HEK293 (cell line): ENCODE measurements around the gene PATE4.
A peak's percentile ranks its signal among the peaks of the same experiment; 100 is the strongest.

Experiments used
- CTCF ChIA-PET: fragments of 350-600 bp; formaldehyde crosslinking; extraction: SDS; loops from one replicate; lab custom pipeline; 2021; ENCODE audit warnings: antibody characterized with exemption; lab: Yijun Ruan, JAX
- POLR2A ChIA-PET: fragments of 300-600 bp; formaldehyde crosslinking; extraction: SDS; loops from one replicate; lab custom pipeline; 2020; ENCODE audit warnings: antibody characterized with exemption, inconsistent platforms; lab: Yijun Ruan, JAX
- H3K27ac ChIP-seq: fragments of 200-500 bp; sonication (Bioruptor generic); 2 replicates; pipeline ENCODE4 v1.5.1; 2014; ENCODE audit warnings: low read depth, low read length, control low read depth, inconsistent platforms; ENCODE audit errors: extremely low read depth
- H3K36me3 ChIP-seq, 2 experiments: fragments of 200-500 bp in 1 of 2; sonication (Bioruptor generic) in 1 of 2; 1 replicate in 1 of 2; 2 replicates in 1 of 2; pipeline ENCODE4 v1.5.1; 2014 to 2017; ENCODE audit warnings: inconsistent platforms in 2 of 2, low read length in 2 of 2; ENCODE audit not compliant: control insufficient read depth in 2 of 2, insufficient read depth in 1 of 2
- H3K4me1 ChIP-seq: fragments of 200-500 bp; sonication (Bioruptor generic); 2 replicates; pipeline ENCODE4 v1.5.1; 2014; ENCODE audit warnings: mild to moderate bottlenecking, low read length, inconsistent platforms; ENCODE audit not compliant: control insufficient read depth, insufficient read depth
- H3K4me3 ChIP-seq: 2 replicates; pipeline ENCODE4 v1.5.1; 2011; ENCODE audit warnings: low read depth, mild to moderate bottlenecking, control low read depth, low read length, moderate library complexity
- H3K9me3 ChIP-seq: fragments of 200-500 bp; sonication (Bioruptor generic); 2 replicates; pipeline ENCODE4 v1.5.1; 2014; ENCODE audit warnings: low read depth, low read length, inconsistent platforms; ENCODE audit not compliant: control insufficient read depth, insufficient read depth
- GLI2 ChIP-seq: fragments of 450-650 bp; formaldehyde crosslinking; IDR thresholded peaks from 2 replicates; pipeline ENCODE4; 2017; ENCODE audit warnings: missing biosample characterization, missing genetic modification characterization, low read depth, borderline replicate concordance
- KLF1 ChIP-seq: fragments of 450-650 bp; formaldehyde crosslinking; IDR thresholded peaks from 2 replicates; pipeline ENCODE4 v1.5.1; 2016; ENCODE audit warnings: missing biosample characterization, missing genetic modification characterization
- KLF10 ChIP-seq: fragments of 450-650 bp; IDR thresholded peaks from 2 replicates; pipeline ENCODE4 v1.5.1; 2018; ENCODE audit warnings: missing biosample characterization, mild to moderate bottlenecking, missing genetic modification characterization
- RBAK ChIP-seq: fragments of 450-650 bp; formaldehyde crosslinking; IDR thresholded peaks from 2 replicates; pipeline ENCODE4 v1.5.1; 2016; ENCODE audit warnings: missing biosample characterization, missing genetic modification characterization
- WT1 ChIP-seq: fragments of 450-650 bp; formaldehyde crosslinking; IDR thresholded peaks from 2 replicates; pipeline ENCODE4 v1.5.1; 2016; ENCODE audit warnings: missing biosample characterization, missing genetic modification characterization
- ZEB2 ChIP-seq: fragments of 450-650 bp; formaldehyde crosslinking; IDR thresholded peaks from 2 replicates; pipeline ENCODE4 v1.5.1; 2016; ENCODE audit warnings: missing biosample characterization, missing genetic modification characterization
- ZFP37 ChIP-seq: fragments of 450-650 bp; formaldehyde crosslinking; IDR thresholded peaks from 2 replicates; pipeline ENCODE4 v1.5.1; 2016; ENCODE audit warnings: missing biosample characterization, missing genetic modification characterization
- ZNF19 ChIP-seq: fragments of 450-650 bp; formaldehyde crosslinking; IDR thresholded peaks from 2 replicates; pipeline ENCODE4; 2016; ENCODE audit warnings: missing biosample characterization, missing genetic modification characterization, low read depth
- ZNF2 ChIP-seq: fragments of 450-650 bp; formaldehyde crosslinking; IDR thresholded peaks from 2 replicates; pipeline ENCODE4 v1.5.1; 2016; ENCODE audit warnings: missing biosample characterization, missing genetic modification characterization
- ZNF202 ChIP-seq: fragments of 450-650 bp; formaldehyde crosslinking; IDR thresholded peaks from 2 replicates; pipeline ENCODE4 v1.5.1; 2016; ENCODE audit warnings: missing biosample characterization, missing genetic modification characterization, borderline replicate concordance
- ZNF292 ChIP-seq: fragments of 450-650 bp; formaldehyde crosslinking; IDR thresholded peaks from 2 replicates; pipeline ENCODE4 v1.5.1; 2016; ENCODE audit warnings: low read depth, missing biosample characterization, missing genetic modification characterization, borderline replicate concordance
- ZNF501 ChIP-seq: fragments of 450-650 bp; formaldehyde crosslinking; IDR thresholded peaks from 2 replicates; pipeline ENCODE4 v1.5.1; 2016; ENCODE audit warnings: missing biosample characterization, missing genetic modification characterization
- ZNF768 ChIP-seq: fragments of 450-650 bp; formaldehyde crosslinking; IDR thresholded peaks from 2 replicates; pipeline ENCODE4 v1.5.1; 2018; ENCODE audit warnings: missing biosample characterization, mild to moderate bottlenecking, missing genetic modification characterization
- ZNF776 ChIP-seq: fragments of 450-650 bp; formaldehyde crosslinking; IDR thresholded peaks from 2 replicates; pipeline ENCODE4 v1.5.0; 2017; ENCODE audit warnings: missing biosample characterization, missing genetic modification characterization, borderline replicate concordance
- TF ChIP-seq, protein P1 (sequence below): fragments of 450-650 bp; formaldehyde crosslinking; IDR thresholded peaks from 2 replicates; pipeline ENCODE4 v1.5.1; 2016; ENCODE audit warnings: missing biosample characterization, missing genetic modification characterization
- TF ChIP-seq, protein P2 (sequence below): fragments of 450-650 bp; formaldehyde crosslinking; IDR thresholded peaks from 2 replicates; pipeline ENCODE4 v1.5.1; 2016; ENCODE audit warnings: missing biosample characterization, missing genetic modification characterization

PATE4 gene

DNA sequence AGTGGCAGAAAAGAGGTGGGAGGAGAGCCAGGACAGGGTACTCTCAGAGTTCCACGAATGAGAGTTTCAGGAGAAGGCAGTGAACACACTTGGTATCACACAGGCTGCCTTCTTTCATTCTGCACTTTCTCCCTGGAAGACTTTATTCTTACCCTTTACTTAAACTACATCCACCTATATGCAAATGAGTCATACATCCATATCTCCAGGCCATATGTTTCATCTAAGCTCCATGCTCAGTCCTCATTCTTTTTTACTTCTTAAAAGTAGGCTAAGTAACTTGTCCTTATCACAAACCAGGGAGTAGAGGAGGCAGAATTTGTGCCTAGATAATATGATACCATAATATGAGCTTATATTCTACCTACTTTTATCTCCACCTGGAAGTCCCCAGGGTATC, 48.2 kb downstream of the PATE4 start:
- H3K4me1 ChIP-seq = no peaks in the 10 kb centered on the region
- no peak overlapping the region for H3K27ac ChIP-seq
- no peaks in the 10 kb centered on the region for H3K9me3 ChIP-seq
- no peak overlapping the region for H3K4me3 ChIP-seq
- H3K36me3 ChIP-seq = no peaks in the 10 kb centered on the region
- POLR2A ChIA-PET = interaction anchor here (0.9 kb wide), 1 partner anchor 260 kb away, joined by 5 read pairs; no protein-coding TSS in a partner anchor
- no peak for TF ChIP-seq GLI2 (tag by site-specific recombination)
- TF ChIP-seq ZFP37 (tag by site-specific recombination) = no peak
- no peak for TF ChIP-seq ZNF501
- TF ChIP-seq ZEB2 (tag by site-specific recombination) = no peak
- no peak for TF ChIP-seq ZNF776 (tag by site-specific recombination)
- TF ChIP-seq WT1 (tag by site-specific recombination) = no peak
- no peak for TF ChIP-seq ZNF768 (tag by site-specific recombination)
- no peak for TF ChIP-seq RBAK (tag by site-specific recombination)
- no peak for TF ChIP-seq ZNF2 (tag by site-specific recombination)
- TF ChIP-seq ZNF292 = no peak
- CTCF ChIA-PET = interaction anchor here (0.6 to 2.5 kb wide), 3 partner anchors 10 to 788 kb away, joined by 3 to 7 read pairs (median 5); no protein-coding TSS in a partner anchor

DNA sequence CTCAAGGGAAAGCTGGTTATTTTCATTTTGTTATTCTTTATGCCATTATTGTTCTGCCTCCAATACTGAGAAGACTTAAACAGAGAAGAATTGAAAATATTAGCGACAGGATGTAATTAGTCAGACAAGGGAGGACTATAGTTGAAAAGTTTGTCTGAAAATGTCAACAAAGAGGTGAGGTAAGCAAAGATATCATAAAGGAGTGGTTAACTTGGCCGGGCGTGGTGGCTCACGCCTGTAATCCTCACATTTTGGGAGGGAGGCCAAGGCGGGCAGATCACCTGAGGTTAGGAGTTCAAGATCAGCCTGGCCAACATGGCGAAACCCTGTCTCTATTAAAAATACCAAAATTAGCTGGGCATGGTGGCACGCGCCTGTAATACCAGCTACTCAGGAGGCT, 50.3 kb downstream of the PATE4 start:
- Histone ChIP-seq H3K27ac (no peak overlapping the region), H3K9me3 (no peaks in the 10 kb centered on the region), H3K36me3 (no peaks in the 10 kb centered on the region), H3K4me3 (no peak overlapping the region)
- POLR2A ChIA-PET = no interaction called here
- no peak for TF ChIP-seq ZNF19 (tag by site-specific recombination)
- TF ChIP-seq KLF10 (tag by site-specific recombination) = no peak
- TF ChIP-seq, protein P1, sequence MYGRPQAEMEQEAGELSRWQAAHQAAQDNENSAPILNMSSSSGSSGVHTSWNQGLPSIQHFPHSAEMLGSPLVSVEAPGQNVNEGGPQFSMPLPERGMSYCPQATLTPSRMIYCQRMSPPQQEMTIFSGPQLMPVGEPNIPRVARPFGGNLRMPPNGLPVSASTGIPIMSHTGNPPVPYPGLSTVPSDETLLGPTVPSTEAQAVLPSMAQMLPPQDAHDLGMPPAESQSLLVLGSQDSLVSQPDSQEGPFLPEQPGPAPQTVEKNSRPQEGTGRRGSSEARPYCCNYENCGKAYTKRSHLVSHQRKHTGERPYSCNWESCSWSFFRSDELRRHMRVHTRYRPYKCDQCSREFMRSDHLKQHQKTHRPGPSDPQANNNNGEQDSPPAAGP (tag by site-specific recombination) = 0 out of 2 replicates have a peak, but pooled peaks have one; percentile 36
- peak; percentile 63; the same call in 1 of the 2 replicates for TF ChIP-seq KLF1 (tag by site-specific recombination)
- TF ChIP-seq, all 188 proteins: peak for 2
- no peaks in the 10 kb centered on the region for H3K4me1 ChIP-seq
- CTCF ChIA-PET = interaction anchor here (0.6 to 0.7 kb wide), 3 partner anchors 87 to 529 kb away, joined by 3 to 7 read pairs (median 3); no protein-coding TSS in a partner anchor

DNA sequence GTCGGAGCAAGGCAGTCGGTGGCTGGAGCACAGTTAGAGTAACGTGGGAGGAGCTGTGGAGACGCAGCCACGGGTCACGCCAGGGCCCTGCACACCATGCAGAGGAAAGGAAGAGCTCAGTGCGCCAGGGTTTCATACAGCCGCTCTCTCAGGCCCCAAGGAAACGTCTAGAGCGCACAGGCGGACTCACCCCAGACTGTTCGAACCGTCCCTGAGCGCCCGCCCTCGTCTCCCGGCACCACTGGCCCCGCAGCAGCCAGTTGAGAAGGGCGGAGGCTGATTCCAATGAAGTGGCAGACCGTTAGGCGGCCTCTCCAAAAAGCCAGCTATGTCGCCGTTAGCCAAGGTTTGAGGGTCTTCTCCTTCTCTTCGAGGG, 53.9 kb downstream of the PATE4 start:
- CTCF ChIA-PET = interaction anchor here (1.1 to 1.4 kb wide), 2 partner anchors 8 to 11 kb away, joined by 3 read pairs; no protein-coding TSS in a partner anchor
- no peaks in the 10 kb centered on the region for H3K36me3 ChIP-seq
- H3K4me1 ChIP-seq = no peaks in the 10 kb centered on the region
- H3K4me3 ChIP-seq = no peak overlapping the region
- no peaks in the 10 kb centered on the region for H3K9me3 ChIP-seq
- H3K27ac ChIP-seq = no peak overlapping the region
- POLR2A ChIA-PET = interaction anchor here (0.7 to 1.7 kb wide), 9 partner anchors 8 to 1140 kb away, joined by 3 to 26 read pairs (median 4); partner anchors contain the start of genes CHEK1 and PUS3
- TF ChIP-seq ZNF202 (tag by site-specific recombination) = 0 out of 2 replicates have a peak, but pooled peaks have one; percentile 41
- TF ChIP-seq, protein P2, sequence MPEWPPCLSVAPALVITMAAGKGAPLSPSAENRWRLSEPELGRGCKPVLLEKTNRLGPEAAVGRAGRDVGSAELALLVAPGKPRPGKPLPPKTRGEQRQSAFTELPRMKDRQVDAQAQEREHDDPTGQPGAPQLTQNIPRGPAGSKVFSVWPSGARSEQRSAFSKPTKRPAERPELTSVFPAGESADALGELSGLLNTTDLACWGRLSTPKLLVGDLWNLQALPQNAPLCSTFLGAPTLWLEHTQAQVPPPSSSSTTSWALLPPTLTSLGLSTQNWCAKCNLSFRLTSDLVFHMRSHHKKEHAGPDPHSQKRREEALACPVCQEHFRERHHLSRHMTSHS = no peak
